K562 (cell line): Measurements from ENCODE around the gene SETMAR. TPM values are rescaled to one million over a fixed set of nuclear protein-coding genes. Genes with fewer than 3 reads are reported as not detected.

Experiments
- BHLHE40 ChIP-seq: IDR thresholded peaks from 2 replicates; pipeline ENCODE4 v1.6.1; 2011; ENCODE audit warnings: low read length, improper control_type of control experiment
- CHD2 ChIP-seq: IDR thresholded peaks from 2 replicates; pipeline ENCODE4 v1.6.1; 2011; ENCODE audit warnings: low read depth, low read length
- CREM ChIP-seq: IDR thresholded peaks from 2 replicates; pipeline ENCODE4 v1.6.1; 2014; ENCODE audit warnings: antibody characterized with exemption, low read depth
- FOXK2 ChIP-seq, 2 experiments: fragments of 450-650 bp; IDR thresholded peaks in 1 of 2; conservative IDR thresholded peaks in 1 of 2; 2 replicates each; pipeline ENCODE4 v1.6.1; 2016; ENCODE audit warnings: low read depth in 2 of 2, mild to moderate bottlenecking in 1 of 2
- KDM2B ChIP-seq: fragments of 250-450 bp; sonication (Bioruptor Pico); IDR thresholded peaks from 2 replicates; pipeline ENCODE4 v1.8.0; 2021; ENCODE audit warnings: mild to moderate bottlenecking, moderate library complexity
- KLF6 ChIP-seq: fragments of 250-450 bp; sonication (Bioruptor Pico); IDR thresholded peaks from 2 replicates; pipeline ENCODE4 v1.4.0; 2020; ENCODE audit warnings: mild to moderate bottlenecking, moderate library complexity, borderline replicate concordance
- L3MBTL2 ChIP-seq: fragments of 450-650 bp; IDR thresholded peaks from 2 replicates; pipeline ENCODE4 v1.6.1; 2016; ENCODE audit warnings: mild to moderate bottlenecking, moderate library complexity
- NR2F6 ChIP-seq: fragments of 450-650 bp; formaldehyde crosslinking; IDR thresholded peaks from 2 replicates; pipeline ENCODE4 v1.4.0; 2020; ENCODE audit warnings: mild to moderate bottlenecking
- RAD21 ChIP-seq, 2 experiments: fragments of 250-450 bp in 1 of 2; fragments of 450-650 bp in 1 of 2; sonication (Bioruptor Pico) in 1 of 2; formaldehyde crosslinking in 1 of 2; IDR thresholded peaks in 1 of 2; conservative IDR thresholded peaks in 1 of 2; 2 replicates each; pipeline versions ENCODE4 v1.4.0 to v1.8.0; 2020 to 2022; ENCODE audit warnings: mild to moderate bottlenecking in 2 of 2, moderate library complexity in 1 of 2
- TCF3 ChIP-seq: sonication (generic); formaldehyde crosslinking; IDR thresholded peaks from 2 replicates; pipeline ENCODE4 v1.4.0; 2020; ENCODE audit warnings: mild to moderate bottlenecking, missing genetic modification reagents
- THRAP3 ChIP-seq: fragments of 450-650 bp; IDR thresholded peaks from 2 replicates; pipeline ENCODE4 v1.6.1; 2016; ENCODE audit warnings: mild to moderate bottlenecking, inconsistent platforms, borderline replicate concordance
- ZBTB40 ChIP-seq, 2 experiments: fragments of 450-650 bp in 1 of 2; sonication (generic) in 1 of 2; formaldehyde crosslinking in 1 of 2; IDR thresholded peaks; 2 replicates each; pipeline versions ENCODE4 v1.7.1 to v1.9.0; 2016 to 2022; ENCODE audit warnings: inconsistent platforms in 1 of 2, mild to moderate bottlenecking in 1 of 2, missing genetic modification reagents in 1 of 2
- polyA plus RNA-seq, 8 experiments: library from polyadenylated mRNA; depleted of rRNA in 4 of 8; stranded (reverse) in 5 of 8; unstranded in 3 of 8; fragments of >200 nt; fragmentation: Nextera tagmentation in 2 of 8; fragmentation: Illumina TruSeq in 1 of 8; extraction: Ambion mirVana in 2 of 8; extraction: Trizol in 1 of 8; gene quantifications; 2 replicates each; pipeline versions ENCODE4 v1.2.1 to v1.2.3, GENCODE V29; 2011 to 2014; ENCODE audit warnings: inconsistent platforms in 1 of 8, missing spikeins in 1 of 8
- total RNA-seq, 7 experiments: library from RNA; depleted of rRNA in 6 of 7; stranded (reverse); fragments of >200 nt in 6 of 7; fragmentation: Illumina TruSeq in 2 of 7; extraction: Trizol in 2 of 7; gene quantifications; 2 replicates each; pipeline versions ENCODE4 v1.2.1 to v1.2.3, GENCODE V29; 2011 to 2021; ENCODE audit warnings: low replicate concordance in 1 of 7
- TF ChIP-seq, protein P1 (sequence below): sonication (generic); formaldehyde crosslinking; IDR thresholded peaks from 2 replicates; pipeline ENCODE4 v1.8.0; 2022; ENCODE audit warnings: mild to moderate bottlenecking, low read depth, missing genetic modification reagents
- TF ChIP-seq, protein P2 (sequence below): sonication (generic); formaldehyde crosslinking; IDR thresholded peaks from 2 replicates; pipeline ENCODE4 v1.8.1; 2023; ENCODE audit warnings: mild to moderate bottlenecking, missing genetic modification reagents

Gene SETMAR
- total and polyA plus RNA-seq, 9 of the 15 experiments (the other 6 are each of a cell fraction or from before 2014, with no cell fraction given) = 5.5 to 25.1 (median 18.2) TPM

DNA sequence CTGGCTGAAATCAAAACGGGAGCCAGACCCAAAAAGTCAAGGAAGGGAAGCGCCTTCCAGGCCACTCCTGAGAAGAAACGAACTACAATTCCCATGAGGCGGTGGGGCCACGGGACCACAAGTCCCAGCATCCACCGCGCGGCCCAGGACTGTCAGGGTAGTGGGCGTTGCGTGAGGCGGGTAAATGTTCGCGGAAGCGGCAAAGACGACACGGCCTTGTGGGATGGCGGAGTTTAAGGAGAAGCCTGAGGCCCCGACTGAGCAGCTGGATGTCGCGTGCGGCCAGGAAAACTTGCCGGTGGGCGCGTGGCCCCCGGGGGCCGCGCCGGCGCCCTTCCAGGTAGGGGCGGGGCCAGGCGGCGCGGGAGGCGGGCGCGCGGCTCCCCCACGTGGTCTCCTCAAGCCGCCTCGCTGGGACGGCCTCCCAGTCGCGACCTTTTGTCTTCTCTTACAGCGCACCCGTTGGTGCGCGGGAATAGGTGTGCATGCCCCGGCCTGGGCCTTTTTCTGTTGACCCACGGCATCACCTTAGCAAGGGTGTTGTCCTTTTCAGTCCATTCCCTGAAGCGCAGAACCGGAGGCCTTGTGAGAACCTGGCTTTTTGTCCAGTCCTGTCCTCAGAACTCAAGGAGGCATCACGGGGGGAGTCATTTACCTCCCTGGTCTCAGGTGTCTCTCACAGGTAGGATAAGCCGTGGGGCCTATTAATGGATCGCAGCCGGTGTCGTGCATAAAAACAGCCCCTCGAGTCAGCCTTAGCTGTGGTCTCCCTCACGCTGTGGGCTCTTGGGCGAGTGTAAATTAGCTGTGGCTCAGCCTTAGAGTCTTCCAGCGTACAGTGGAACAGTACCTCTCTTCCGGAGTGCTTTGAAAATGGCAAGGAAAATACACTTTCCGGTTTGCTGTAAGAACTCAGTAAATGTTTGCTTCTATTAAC is at the start of gene SETMAR (continued):
- peak; percentile 57; the same call in 1 of the 2 replicates for TF ChIP-seq ZBTB40 (IDR thresholded peaks at IDR 0.05)
- no peak; the same call in 1 of the 2 replicates for TF ChIP-seq ZBTB40 (CRISPR knock-in tag; IDR thresholded peaks at IDR 0.05)
- no peak; a peak in 3 of 4 replicates for TF ChIP-seq RAD21 (CRISPR knock-in tag; conservative IDR thresholded peaks at IDR 0.05 in 1 of 2, IDR thresholded peaks at IDR 0.05 in 1 of 2)
- peak; percentile 97 for TF ChIP-seq L3MBTL2
- TF ChIP-seq THRAP3 = no peak
- peak in 1 of 2 experiments; percentile 16; a peak in 2 of 4 replicates for TF ChIP-seq FOXK2 (conservative IDR thresholded peaks at IDR 0.05 in 1 of 2, IDR thresholded peaks at IDR 0.05 in 1 of 2; ENCODE audit: low read depth in 2 of 2)
- TF ChIP-seq, protein P1, sequence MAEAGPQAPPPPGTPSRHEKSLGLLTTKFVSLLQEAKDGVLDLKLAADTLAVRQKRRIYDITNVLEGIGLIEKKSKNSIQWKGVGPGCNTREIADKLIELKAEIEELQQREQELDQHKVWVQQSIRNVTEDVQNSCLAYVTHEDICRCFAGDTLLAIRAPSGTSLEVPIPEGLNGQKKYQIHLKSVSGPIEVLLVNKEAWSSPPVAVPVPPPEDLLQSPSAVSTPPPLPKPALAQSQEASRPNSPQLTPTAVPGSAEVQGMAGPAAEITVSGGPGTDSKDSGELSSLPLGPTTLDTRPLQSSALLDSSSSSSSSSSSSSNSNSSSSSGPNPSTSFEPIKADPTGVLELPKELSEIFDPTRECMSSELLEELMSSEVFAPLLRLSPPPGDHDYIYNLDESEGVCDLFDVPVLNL (CRISPR knock-in tag) = peak; percentile 43; the same call in 1 of the 2 replicates
- TF ChIP-seq CHD2 = no peak; the same call in 1 of the 2 replicates
- TF ChIP-seq, protein P2, sequence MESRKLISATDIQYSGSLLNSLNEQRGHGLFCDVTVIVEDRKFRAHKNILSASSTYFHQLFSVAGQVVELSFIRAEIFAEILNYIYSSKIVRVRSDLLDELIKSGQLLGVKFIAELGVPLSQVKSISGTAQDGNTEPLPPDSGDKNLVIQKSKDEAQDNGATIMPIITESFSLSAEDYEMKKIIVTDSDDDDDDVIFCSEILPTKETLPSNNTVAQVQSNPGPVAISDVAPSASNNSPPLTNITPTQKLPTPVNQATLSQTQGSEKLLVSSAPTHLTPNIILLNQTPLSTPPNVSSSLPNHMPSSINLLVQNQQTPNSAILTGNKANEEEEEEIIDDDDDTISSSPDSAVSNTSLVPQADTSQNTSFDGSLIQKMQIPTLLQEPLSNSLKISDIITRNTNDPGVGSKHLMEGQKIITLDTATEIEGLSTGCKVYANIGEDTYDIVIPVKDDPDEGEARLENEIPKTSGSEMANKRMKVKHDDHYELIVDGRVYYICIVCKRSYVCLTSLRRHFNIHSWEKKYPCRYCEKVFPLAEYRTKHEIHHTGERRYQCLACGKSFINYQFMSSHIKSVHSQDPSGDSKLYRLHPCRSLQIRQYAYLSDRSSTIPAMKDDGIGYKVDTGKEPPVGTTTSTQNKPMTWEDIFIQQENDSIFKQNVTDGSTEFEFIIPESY (CRISPR knock-in tag) = peak; percentile 69; the same call in 1 of the 2 replicates
- no peak for TF ChIP-seq KLF6
- no peak for TF ChIP-seq TCF3 (CRISPR knock-in tag)
- 0 out of 2 replicates have a peak, but pooled peaks have one; percentile 24 for TF ChIP-seq BHLHE40
- peak; percentile 73 for TF ChIP-seq CREM
- peak; percentile 88 for TF ChIP-seq KDM2B (CRISPR knock-in tag)
- no peak for TF ChIP-seq NR2F6 (CRISPR knock-in tag)
